Measurements from ENCODE around the gene ZBTB7C. TPM values are rescaled to one million over a fixed set of nuclear protein-coding genes. Genes with fewer than 3 reads are reported as not detected.

ZBTB7C gene
- total and polyA plus RNA-seq, 10 of the 15 experiments (the other 5 are each of a cell fraction or from before 2014, with no cell fraction given), result under 0.01 to 0.08 (median 0.01) TPM; not detected in 7

DNA sequence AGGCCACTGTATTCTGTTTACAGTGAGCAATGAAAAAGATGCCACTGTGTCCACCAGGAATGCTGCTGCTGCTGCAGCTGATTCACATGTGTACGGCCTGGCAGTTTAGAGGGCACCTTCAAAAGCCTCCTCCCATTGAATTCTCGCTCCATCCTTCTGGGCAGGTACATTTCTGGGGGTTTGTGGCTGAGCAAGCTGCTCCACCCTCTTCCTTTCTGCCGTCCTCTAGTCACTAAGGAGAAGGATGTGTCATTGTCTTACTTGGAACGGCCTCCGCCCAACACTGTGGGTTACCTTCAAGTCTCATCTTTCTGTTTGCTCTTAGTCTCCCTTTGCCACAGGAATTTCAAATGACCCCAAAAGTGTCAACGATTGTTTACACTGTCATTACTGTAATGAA is 182.0 kb downstream of the ZBTB7C start:
- ChIA-PET RAD21 (ENCODE audit: unreplicated experiment) (interaction anchor here (0.6 kb wide), 1 partner anchor 158 kb away, joined by 3 read pairs; no protein-coding TSS in a partner anchor), CTCF (no interaction called here), SMC1A (ENCODE audit: uncharacterized antibody, unreplicated experiment) (no interaction called here), POLR2A (no interaction called here)
- H3K27me3 ChIP-seq (replicated peaks in 1 of 2; ENCODE audit: control insufficient read depth in 2 of 2, insufficient read depth in 2 of 2, low read length in 1 of 2), result peaks cover 0 to 2% of the 10 kb centered on the region in 2 experiments; a peak in 1 of 4 replicates
- no peaks in the 10 kb centered on the region for H3K4me1 ChIP-seq (ENCODE audit: control insufficient read depth, insufficient read depth, low read length)
- H3K27ac ChIP-seq (ENCODE audit: control insufficient read depth, insufficient read depth), result no peak overlapping the region
- in situ Hi-C loops (cut with MboI), result no loop called here
- FAIRE-seq (no peak), DNase-seq (ENCODE audit: low read depth, low spot score) (no peak), ATAC-seq (no peak)
- H3K4me3 ChIP-seq, result no peak overlapping the region
- H3K9ac ChIP-seq (ENCODE audit: control insufficient read depth, insufficient read depth, low read length), result no peak overlapping the region
- H4K20me1 ChIP-seq (ENCODE audit: control insufficient read depth, insufficient read depth), result no peaks in the 10 kb centered on the region
- no peaks in the 10 kb centered on the region for H3K79me2 ChIP-seq (ENCODE audit: control insufficient read depth, insufficient read depth, low read length)
- no peak overlapping the region for H3K4me2 ChIP-seq (ENCODE audit: control insufficient read depth, insufficient read depth)
- BruUV-seq (replicated peaks), result no TSS peak
- H2AFZ ChIP-seq (ENCODE audit: control insufficient read depth, low read depth, low read length), result no peak overlapping the region
- intact Hi-C loops (cut with micrococcal nuclease; ENCODE audit: unreplicated experiment), result no loop called here
- H3K36me3 ChIP-seq (ENCODE audit: control insufficient read depth in 2 of 2, insufficient read depth in 2 of 2, low read length in 1 of 2), result no peaks in the 10 kb centered on the region
- no peaks in the 10 kb centered on the region for H3K9me3 ChIP-seq (replicated peaks; ENCODE audit: control insufficient read depth, insufficient read depth, low read length)
- 16% methylated on average over 6 of the region's 6 CpGs for WGBS (ENCODE audit: insufficient coverage, insufficient replicate concordance, low lambda C conversion rate, missing lambda C conversion rate)
- TF ChIP-seq, protein P1, sequence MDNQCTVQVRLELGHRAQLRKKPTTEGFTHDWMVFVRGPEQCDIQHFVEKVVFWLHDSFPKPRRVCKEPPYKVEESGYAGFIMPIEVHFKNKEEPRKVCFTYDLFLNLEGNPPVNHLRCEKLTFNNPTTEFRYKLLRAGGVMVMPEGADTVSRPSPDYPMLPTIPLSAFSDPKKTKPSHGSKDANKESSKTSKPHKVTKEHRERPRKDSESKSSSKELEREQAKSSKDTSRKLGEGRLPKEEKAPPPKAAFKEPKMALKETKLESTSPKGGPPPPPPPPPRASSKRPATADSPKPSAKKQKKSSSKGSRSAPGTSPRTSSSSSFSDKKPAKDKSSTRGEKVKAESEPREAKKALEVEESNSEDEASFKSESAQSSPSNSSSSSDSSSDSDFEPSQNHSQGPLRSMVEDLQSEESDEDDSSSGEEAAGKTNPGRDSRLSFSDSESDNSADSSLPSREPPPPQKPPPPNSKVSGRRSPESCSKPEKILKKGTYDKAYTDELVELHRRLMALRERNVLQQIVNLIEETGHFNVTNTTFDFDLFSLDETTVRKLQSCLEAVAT (IDR thresholded peaks at IDR 0.05), result no peak
- TF ChIP-seq MTA3 (IDR thresholded peaks at IDR 0.05; ENCODE audit: borderline replicate concordance, low read length), result no peak
- TF ChIP-seq PBX3 (IDR thresholded peaks at IDR 0.05; ENCODE audit: insufficient replicate concordance, low read depth, low read length), result no peak
- no peak for TF ChIP-seq STAT1 (conservative IDR thresholded peaks at IDR 0.05)
- no peak for TF ChIP-seq ZBED1 (IDR thresholded peaks at IDR 0.05; ENCODE audit: borderline replicate concordance)
- TF ChIP-seq CHD4 (IDR thresholded peaks at IDR 0.05), result no peak
- no peak for TF ChIP-seq SMARCA5 (IDR thresholded peaks at IDR 0.05)
- TF ChIP-seq ZBTB11 (CRISPR knock-in tag; IDR thresholded peaks at IDR 0.05), result no peak
- no peak for TF ChIP-seq POLR2AphosphoS2 (IDR thresholded peaks at IDR 0.05; ENCODE audit: low read depth, low read length)
- no peak for TF ChIP-seq BRCA1 (IDR thresholded peaks at IDR 0.05; ENCODE audit: low read depth, low read length)
- TF ChIP-seq, protein P2, sequence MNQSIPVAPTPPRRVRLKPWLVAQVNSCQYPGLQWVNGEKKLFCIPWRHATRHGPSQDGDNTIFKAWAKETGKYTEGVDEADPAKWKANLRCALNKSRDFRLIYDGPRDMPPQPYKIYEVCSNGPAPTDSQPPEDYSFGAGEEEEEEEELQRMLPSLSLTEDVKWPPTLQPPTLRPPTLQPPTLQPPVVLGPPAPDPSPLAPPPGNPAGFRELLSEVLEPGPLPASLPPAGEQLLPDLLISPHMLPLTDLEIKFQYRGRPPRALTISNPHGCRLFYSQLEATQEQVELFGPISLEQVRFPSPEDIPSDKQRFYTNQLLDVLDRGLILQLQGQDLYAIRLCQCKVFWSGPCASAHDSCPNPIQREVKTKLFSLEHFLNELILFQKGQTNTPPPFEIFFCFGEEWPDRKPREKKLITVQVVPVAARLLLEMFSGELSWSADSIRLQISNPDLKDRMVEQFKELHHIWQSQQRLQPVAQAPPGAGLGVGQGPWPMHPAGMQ (IDR thresholded peaks at IDR 0.05; ENCODE audit: borderline replicate concordance), result no peak
- no peak for TF ChIP-seq SRF (IDR thresholded peaks at IDR 0.05; ENCODE audit: low read depth in 2 of 2, low read length in 2 of 2)
- no peak for TF ChIP-seq CHD1 (IDR thresholded peaks at IDR 0.05; ENCODE audit: low read depth, low read length)
- TF ChIP-seq NFIC (IDR thresholded peaks at IDR 0.05; ENCODE audit: low read depth, low read length), result no peak
- no peak for TF ChIP-seq RBBP5 (conservative IDR thresholded peaks at IDR 0.05)

Measured in GM12878 (cell line).